T47D (cell line): ENCODE data around the gene DNAH17.

Experiments used
- DNase-seq, 2 experiments: peaks; one replicate each; pipeline versions ENCODE4 v3.0.0 to v3.0.0-alpha.2; 2011 to 2012; ENCODE audit warnings: low read depth in 1 of 2, low spot score in 1 of 2
- JUND ChIP-seq: IDR thresholded peaks from 2 replicates; pipeline ENCODE4 v1.6.1; 2012; ENCODE audit warnings: low read depth
- in situ Hi-C: cut with HindIII; loops from 2 replicates; pipeline ENCODE4 v1.10.0; 2016; ENCODE audit warnings: low sequenced_read_pairs, low pct_unique_long_range_greater_than_20kb

DNAH17 gene

GRCh38 chr17:78441271-78441971 lies 135.8 kb downstream of the DNAH17 start:
- in situ Hi-C loops = no loop called here
- no peak for DNase-seq
- no peak for TF ChIP-seq JUND

- in situ Hi-C loops = no loop called here
- TF ChIP-seq JUND = no peak
- DNase-seq = no peak
These were observed 138.4 kb downstream of the DNAH17 start for GRCh38 chr17:78438694-78439325.

GRCh38 chr17:78438271-78438691 lies 138.9 kb downstream of the DNAH17 start:
- no peak for DNase-seq
- in situ Hi-C loops = no loop called here
- TF ChIP-seq JUND = no peak

GRCh38 chr17:78437508-78438169 lies 139.6 kb downstream of the DNAH17 start:
- TF ChIP-seq JUND = no peak
- in situ Hi-C loops = no loop called here
- no peak for DNase-seq

GRCh38 chr17:78435330-78436005 lies 141.7 kb downstream of the DNAH17 start:
- no peak for TF ChIP-seq JUND
- in situ Hi-C loops = no loop called here

GRCh38 chr17:78434455-78435329 lies 142.5 kb downstream of the DNAH17 start:
- no peak for DNase-seq
- TF ChIP-seq JUND = no peak
- in situ Hi-C loops = no loop called here

More at GRCh38 chr17:78435330-78436005, 141.7 kb downstream of the DNAH17 start:
- no peak for DNase-seq

GRCh38 chr17:78433780-78434335 lies 143.3 kb downstream of the DNAH17 start:
- in situ Hi-C loops = no loop called here
- no peak for TF ChIP-seq JUND
- DNase-seq = no peak

- TF ChIP-seq JUND = no peak
- no peak for DNase-seq
- in situ Hi-C loops = no loop called here
These were observed 144.0 kb downstream of the DNAH17 start for GRCh38 chr17:78433013-78433727.

- DNase-seq = no peak
- no peak for TF ChIP-seq JUND
- in situ Hi-C loops = no loop called here
These were observed 144.8 kb downstream of the DNAH17 start for GRCh38 chr17:78432226-78433012.

- in situ Hi-C loops = no loop called here
- no peak for TF ChIP-seq JUND
- no peak for DNase-seq
These were observed 145.6 kb downstream of the DNAH17 start for GRCh38 chr17:78431692-78431958.
